ENCODE data around the gene CYP3A4.

Gene CYP3A4

GRCh38 chr7:99719996-99720769 is 63.8 kb downstream of the CYP3A4 start:
- DNase-seq, result no peak

- DNase-seq, result peak; percentile 22
These were observed 69.9 kb downstream of the CYP3A4 start for GRCh38 chr7:99713995-99714570.

- no peak for DNase-seq
These were observed 74.0 kb downstream of the CYP3A4 start for GRCh38 chr7:99709838-99710578.

DNA sequence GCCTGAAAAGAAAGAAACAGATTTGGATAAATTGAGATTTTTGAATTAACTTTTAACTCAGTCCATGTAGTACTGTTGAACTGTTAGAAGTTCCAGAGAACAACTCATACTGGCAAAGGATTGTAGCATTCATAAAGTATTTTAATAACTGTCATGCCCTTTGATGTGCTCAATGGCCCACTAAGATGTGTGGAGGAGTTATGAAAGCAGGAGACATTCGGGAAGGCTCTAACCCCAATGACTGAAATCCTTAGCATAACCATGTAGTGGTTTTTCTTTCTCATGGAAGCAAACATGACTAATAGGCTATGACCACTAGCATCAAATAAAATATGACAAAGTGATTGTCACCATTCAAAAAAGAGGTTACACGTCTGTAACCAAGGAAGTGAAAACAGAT is 74.7 kb downstream of the CYP3A4 start:
- no peak for DNase-seq

DNA sequence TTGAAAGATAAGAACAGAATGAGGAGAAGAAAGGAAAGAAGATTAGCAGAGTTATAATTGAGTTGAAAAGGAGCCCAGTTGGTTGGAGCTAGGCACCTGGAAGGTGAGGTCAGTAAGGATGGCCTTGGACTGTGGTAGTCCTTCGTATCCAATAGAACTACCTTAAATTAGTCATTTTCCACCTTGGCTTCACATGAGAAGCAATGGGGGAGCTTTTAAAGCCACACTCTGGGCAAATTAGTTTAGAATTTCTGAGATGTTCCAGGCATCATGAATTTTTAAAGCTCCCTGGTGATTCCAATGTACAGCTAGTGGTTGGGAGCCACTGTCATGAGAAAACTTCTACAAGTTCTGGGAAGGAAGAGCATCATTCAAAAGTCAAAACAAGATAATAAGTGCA is 76.9 kb downstream of the CYP3A4 start:
- DNase-seq, result no peak

All from hematopoietic multipotent progenitor cell treated with erythropoietin and hydrocortisone succinate and interleukin-3 and kit ligand, for 8 days (in vitro differentiated cells).